Gastrocnemius medialis (tissue), 4 donors: ENCODE measurements around the gene NEK11.

Experiments
- CTCF ChIP-seq, 5 experiments: fragments of 450-650 bp in 3 of 5; fragments of 200-600 bp in 2 of 5; sonication (generic) in 2 of 5; IDR thresholded peaks in 4 of 5; conservative IDR thresholded peaks in 1 of 5; 1 replicate in 4 of 5; 2 replicates in 1 of 5; pipeline ENCODE4 v1.5.1; 2016 to 2019; ENCODE audit warnings: antibody characterized with exemption in 5 of 5, mild to moderate bottlenecking in 3 of 5, moderate library complexity in 3 of 5
- POLR2A ChIP-seq, 2 donors: fragments of 450-650 bp; IDR thresholded peaks; one replicate each; pipeline ENCODE4 v1.6.1; 2017; ENCODE audit warnings: antibody characterized with exemption in 2 of 2, mild to moderate bottlenecking in 2 of 2, moderate library complexity in 2 of 2

- no peak for TF ChIP-seq CTCF (IDR thresholded peaks at IDR 0.05 in 4 of 5, conservative IDR thresholded peaks at IDR 0.05 in 1 of 5)
- no peak for TF ChIP-seq POLR2A (IDR thresholded peaks at IDR 0.05)
These were observed 99.0 kb downstream of the NEK11 start for GRCh38 chr3:131125684-131126083.
